ENCODE data around the gene CARS1.

The CARS1 gene

DNA sequence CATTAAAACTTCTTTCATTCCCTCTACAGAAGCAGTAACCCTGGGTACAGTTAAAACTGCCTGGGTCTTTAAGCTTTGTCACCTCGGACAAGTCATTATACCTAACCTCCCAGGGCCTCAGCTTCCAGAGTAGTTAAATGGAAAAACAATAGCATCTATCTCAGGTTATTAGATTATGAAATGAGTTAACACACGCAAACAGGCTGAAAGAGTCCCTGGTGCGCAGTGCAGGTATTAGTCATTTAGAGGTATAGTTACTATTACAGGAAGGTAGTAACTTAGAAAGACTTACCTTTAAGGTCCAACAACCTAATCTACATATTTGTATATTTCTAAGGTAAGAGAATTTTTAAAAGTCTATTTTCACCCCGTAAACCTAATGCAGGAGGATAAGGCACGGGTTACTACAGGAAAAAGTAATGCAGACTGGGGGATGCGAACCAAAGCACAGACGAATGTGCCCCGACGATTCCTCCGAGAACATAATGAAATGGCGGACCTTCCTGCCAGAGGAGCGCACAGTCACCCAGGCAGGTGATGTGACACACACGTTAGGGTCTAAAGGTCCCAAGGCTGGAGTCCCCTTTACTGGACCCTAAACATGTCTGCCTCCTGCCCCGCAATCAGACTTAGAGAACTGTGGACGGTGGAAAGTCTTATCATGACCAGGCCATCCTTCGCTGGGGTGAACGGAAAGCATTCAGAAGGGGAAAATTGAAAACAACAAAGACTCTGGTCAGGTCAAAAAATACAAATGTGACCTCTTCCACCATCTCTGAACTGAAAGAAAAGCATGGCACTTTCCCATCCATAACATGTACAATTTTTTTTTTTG, 66.4 kb downstream of the CARS1 start:
- peak in 2 of 3 donors; percentile 8 to 24 for DNase-seq

- DNase-seq = no peak
Observed at GRCh38 chr11:2989551-2989950, 67.7 kb downstream of the CARS1 start.

DNA sequence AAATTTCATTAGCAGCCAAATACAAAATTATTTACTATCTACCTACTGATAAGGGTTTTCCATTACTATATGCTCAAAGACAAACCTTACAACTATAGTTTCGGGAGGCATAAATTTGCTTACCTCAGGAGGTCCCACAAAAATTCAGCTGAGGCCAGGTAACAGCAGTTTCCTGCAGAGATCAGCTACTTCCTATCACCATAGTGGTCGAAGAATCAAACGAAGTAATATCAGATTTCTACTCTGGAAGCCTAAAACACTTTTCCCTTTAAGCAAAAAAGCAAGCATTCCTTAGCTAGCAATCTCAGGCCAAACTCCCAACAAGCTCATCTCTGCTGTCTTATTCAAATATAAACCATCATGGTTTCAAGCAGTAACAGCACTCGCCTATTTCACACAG, 68.2 kb downstream of the CARS1 start:
- DNase-seq = no peak

DNA sequence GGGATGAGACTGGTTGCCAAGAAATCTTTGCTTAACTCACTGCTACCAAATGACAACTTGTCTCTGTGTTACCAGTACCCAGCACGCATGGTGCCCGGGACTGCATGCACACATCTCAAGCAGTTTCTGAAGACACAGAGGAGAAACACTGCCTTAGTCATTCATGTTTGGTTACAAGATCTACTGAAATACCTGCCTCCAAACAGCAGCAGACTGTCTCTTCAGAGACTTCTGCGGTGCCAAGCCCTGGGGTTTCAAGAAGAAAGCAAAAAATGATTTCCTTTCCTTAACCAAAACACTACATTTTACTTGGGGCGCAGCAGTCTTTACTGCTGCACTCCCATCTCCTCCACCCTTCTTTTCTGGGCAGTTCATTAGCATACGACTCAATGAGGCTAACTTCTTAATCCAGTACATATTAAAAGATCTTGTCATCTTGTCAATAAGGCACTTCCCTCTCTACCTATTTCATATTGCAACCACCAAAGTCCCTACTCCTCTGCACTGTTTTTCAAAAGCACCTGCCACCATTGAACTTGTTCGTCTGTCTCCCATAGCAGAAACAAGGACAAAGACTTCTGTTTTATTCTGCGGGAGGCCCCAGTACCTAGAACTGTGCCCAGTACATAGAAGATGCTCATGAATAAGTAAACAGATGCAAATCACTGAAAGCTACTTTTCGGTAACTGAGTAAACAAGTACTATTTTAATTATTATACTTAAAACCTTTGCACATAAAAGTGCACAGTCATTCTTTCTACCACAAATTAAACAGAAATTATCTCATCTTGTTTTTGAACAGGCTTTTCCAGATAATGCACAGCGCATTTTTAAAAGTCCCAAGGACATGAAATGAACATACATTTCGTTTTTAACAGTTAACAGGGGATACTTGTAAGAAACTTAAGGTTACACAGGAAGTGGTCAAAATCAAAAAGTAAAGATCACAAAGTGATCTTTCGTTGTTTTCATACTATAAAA, 69.1 kb downstream of the CARS1 start:
- DNase-seq = no peak

GRCh38 chr11:2983908-2984307, 73.3 kb downstream of the CARS1 start:
- DNase-seq = no peak

DNA sequence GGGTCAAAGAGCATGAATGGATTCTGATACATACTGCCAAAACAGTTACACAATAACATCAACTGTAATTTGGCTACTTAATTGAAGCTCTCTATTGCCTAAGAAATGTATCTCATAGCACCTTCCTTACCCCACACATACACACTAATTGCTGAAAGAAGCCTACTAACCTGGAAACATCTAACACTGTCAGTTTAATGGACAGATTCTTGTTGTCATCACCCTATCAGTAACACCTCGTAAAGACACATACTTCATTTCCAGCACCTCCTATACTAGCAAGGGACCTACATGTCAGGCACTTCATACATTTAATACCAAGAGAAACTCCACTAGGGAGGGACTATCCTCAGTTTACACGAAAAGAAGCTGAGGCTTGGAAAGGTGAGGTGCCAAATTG, 75.0 kb downstream of the CARS1 start:
- DNase-seq = no peak

DNA sequence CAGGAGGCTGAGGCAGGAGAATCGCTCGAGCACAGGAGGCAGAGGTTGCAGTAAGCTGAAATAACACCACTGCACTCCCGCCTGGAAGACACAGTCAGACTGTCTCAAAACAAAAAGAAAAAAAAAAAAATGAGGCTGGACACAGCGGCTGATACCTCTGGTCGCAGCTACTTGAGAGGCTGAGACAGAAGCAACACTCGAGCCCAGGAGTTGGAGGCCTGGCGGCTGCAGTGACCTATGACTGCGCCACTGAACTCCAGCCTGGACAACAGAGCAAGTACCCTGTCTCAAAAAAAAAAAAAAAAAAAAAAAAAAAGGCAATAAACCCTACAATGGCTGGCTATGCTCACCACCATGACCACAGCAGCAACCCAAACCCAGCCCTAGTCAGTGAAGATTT, 76.1 kb downstream of the CARS1 start:
- DNase-seq = no peak

- no peak for DNase-seq
Observed at GRCh38 chr11:2980168-2980840, 76.9 kb downstream of the CARS1 start.

GRCh38 chr11:2977113-2977512, 80.1 kb downstream of the CARS1 start:
- DNase-seq = no peak

GRCh38 chr11:2976294-2977063, 80.7 kb downstream of the CARS1 start:
- no peak for DNase-seq

DNA sequence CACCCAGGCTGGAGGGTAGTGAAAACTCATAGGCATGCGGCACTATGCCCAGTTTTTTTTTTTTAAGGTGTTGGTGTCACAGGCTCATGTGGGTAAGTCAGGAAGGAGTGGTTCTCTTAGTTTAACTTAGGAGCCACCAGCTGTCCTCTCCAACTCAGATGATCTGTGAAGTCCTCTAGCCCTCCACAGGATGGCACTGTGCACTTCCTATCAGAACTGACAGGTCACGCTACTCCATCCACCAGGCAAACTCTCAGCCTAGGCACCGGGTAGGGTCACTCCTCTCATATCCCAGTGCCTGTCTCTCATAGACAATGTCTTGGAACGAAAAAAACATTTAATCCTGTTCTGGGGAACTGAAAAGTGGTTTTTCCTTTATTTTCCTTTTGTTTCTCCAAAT, 81.6 kb downstream of the CARS1 start:
- peak; percentile 63 to 67 (median 66) for DNase-seq

DNA sequence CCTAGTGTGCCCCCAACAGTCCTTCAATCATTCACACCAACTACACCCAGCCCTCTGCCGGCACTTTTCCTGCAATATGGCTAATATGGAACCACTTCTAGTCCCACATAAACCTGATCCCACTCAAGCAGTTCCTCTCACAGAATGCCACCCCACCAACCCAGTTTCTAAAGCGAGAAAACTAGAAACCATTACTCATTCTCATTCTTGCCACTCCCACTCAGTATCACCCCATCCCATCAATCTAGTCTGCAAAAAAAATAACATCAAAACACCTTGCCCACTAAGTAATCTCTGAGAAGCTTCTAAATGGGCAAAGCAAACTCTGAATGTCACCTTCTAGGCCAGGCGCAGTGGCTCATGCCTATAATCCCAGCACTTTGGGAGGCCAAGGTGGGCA, 83.0 kb downstream of the CARS1 start:
- no peak for DNase-seq

- DNase-seq = no peak
Observed at GRCh38 chr11:2968341-2968900, 88.8 kb downstream of the CARS1 start.

- no peak for DNase-seq
Observed at GRCh38 chr11:2964782-2965181, 92.4 kb downstream of the CARS1 start.

- DNase-seq = no peak
Observed at GRCh38 chr11:2963761-2964160, 93.5 kb downstream of the CARS1 start.

- DNase-seq = no peak
Observed at GRCh38 chr11:2963112-2963754, 94.0 kb downstream of the CARS1 start.

GRCh38 chr11:2961080-2961479, 96.1 kb downstream of the CARS1 start:
- DNase-seq = no peak

DNA sequence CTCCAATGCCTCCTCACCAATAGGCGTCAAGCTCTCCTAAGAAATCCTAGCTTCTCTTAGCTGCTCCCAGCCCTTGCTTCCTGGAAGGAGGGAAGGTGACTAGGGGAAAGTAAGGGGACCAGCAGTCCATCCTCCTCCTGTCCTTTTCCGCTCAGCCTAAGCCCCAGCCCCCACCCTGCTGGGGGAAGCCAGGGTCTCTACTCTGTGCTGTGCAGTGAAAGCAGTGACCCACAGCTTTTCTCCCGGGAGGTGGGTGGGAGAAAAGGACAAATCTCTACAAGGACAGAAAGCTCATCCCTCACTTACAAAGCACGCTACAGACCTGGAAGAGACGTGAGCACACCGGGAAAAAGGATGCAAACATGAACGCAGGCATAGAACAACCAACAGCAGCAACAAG, 97.1 kb downstream of the CARS1 start:
- no peak for DNase-seq

- peak in 1 of 3 donors; percentile 42 for DNase-seq
Observed at GRCh38 chr11:2958251-2958650, 99.0 kb downstream of the CARS1 start.

- DNase-seq = no peak
Observed at GRCh38 chr11:2955906-2956476, 101.2 kb downstream of the CARS1 start.

GRCh38 chr11:2954263-2954662, 103.0 kb downstream of the CARS1 start:
- no peak for DNase-seq

All from suppressor macrophage treated with lipopolysaccharide for 1 hour (primary cell).